ENCODE data around the gene ROBO1.

ROBO1 gene

DNA sequence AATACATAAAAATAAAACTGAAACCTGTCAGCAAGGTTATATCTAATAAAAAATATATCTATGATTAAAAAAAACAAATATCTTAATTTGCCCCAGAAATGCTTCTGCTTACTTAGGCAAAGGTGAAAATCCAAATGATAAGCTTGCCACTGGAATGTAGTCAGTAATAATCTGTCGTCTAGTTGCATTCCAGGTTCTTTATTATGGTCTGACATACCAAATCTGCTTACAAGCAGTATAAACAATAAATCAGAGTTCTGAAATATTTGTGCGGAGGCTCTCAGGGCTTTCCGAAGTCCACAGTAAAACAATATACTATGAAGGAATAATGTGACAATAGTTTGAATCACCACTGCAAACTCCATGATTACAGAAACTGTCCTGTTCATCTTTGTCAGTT, 1133.5 kb downstream of the ROBO1 start:
- DNase-seq (ENCODE audit: low read depth in 2 of 2), result no peak

DNA sequence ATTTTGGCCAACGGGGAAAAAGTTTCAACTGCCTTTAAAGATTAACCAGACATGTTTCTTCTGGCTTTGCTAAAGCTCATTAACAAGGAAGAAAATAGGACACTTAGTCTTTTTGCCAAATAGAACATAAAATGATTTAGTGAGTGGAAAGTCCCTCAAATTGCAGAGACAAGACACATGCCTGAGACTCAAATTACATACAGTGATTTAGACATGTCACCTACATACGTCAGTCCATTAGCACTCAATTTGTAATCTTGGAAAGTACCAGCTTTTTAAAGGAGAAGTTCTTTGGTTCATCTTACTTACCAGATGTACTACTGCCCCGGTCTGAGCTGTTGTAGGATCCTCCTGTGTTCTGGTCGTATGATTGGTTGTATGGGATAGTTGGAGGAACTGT, 1134.2 kb downstream of the ROBO1 start:
- DNase-seq (ENCODE audit: low read depth in 2 of 2), result no peak

GRCh38 chr3:78632925-78633553, 1134.8 kb downstream of the ROBO1 start:
- no peak for DNase-seq (ENCODE audit: low read depth in 2 of 2)

DNA sequence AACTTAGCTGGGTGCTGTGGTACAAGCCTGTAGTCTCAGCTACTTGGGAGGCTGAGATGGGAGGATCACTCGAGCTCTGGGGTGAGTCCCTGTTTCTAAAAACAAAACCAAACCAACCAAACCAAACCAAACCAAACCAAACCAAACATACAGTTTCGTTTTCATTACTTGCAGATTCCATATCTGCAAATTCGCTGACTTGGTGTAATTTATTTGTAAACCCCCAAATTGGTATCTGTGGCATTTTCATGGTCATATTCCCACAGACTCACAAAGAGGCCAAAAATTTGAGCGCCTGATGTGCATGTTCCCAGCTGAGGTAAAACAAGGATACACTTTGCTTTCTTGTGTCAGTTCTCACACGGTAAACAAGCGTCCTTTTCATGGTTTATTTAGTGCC, 1138.3 kb downstream of the ROBO1 start:
- DNase-seq (ENCODE audit: low read depth in 2 of 2), result no peak

GRCh38 chr3:78621061-78621716, 1146.6 kb downstream of the ROBO1 start:
- no peak for DNase-seq (ENCODE audit: low read depth in 2 of 2)

DNA sequence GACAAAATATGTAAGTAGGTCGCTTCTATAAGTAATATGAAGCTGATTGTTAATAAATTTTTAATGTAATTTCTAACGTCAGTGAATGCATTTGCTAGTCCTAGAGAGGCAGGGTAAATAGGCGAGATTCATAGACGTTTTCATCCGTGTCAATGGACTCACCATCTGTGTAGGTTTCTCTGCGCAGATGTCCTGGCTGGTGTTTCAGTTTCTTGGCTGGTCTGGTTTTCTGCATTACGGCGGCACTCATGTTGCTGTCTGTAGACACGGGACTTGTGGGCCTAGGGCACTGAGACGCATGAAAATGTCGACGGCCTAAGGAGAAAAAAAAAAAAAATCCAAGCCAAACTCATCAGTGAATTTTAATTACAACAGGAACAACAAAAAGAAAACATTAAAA, 1153.3 kb downstream of the ROBO1 start:
- DNase-seq (ENCODE audit: low read depth in 2 of 2), result no peak

DNA sequence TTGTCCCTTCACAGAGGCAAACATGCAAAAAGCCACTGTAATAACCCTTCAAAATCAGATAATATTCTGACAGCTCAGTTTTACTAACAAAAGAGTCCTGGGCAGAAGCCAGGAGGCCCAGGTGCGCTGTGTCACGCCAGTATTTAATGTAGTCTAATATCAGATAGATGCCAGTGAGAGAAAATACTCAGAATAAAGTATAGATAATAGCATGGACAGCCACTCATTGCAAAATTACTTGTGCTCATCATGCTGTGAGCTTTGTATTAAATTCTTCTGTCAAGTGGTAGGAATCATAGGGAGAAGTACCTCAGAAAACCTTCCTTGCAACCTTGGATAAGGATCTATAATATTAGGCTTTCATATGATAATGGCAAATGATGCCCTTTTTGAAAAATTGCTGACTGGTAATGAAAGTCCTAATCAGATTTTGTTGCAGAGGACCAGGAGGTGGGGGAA, 1154.3 kb downstream of the ROBO1 start:
- no peak for DNase-seq (ENCODE audit: low read depth in 2 of 2)

- DNase-seq (ENCODE audit: low read depth in 2 of 2), result no peak
Measured at GRCh38 chr3:78611278-78611677, 1156.5 kb downstream of the ROBO1 start.

DNA sequence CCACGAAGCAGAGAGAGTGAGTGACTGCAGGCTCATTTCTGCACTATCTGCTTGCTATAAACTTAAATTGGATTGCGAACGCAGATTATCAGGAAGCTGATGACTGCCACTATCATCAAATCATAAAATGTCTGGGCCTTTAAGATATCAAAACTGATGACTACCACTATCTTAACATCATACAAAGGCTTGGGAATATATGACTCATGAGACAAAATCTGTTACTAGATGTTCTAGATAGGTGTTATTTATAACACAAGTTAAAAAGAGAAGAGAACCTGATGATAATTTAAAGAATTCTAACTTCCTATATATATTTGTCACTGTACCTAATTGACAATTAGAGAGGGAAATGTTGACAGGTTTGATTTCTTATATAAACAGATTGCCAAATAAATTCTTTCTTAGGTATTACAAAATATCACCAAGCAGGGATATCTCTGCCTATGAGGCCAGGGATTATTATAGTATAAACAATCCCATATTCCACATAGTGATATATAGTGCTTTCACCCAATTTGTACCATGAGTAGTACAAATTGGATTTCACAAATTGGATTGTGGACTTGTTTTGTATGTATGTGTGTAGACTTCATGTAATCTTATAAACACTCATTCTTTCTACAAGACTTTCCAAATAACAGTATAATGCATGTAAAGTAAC, 1157.2 kb downstream of the ROBO1 start:
- no peak for DNase-seq (ENCODE audit: low read depth in 2 of 2)

DNA sequence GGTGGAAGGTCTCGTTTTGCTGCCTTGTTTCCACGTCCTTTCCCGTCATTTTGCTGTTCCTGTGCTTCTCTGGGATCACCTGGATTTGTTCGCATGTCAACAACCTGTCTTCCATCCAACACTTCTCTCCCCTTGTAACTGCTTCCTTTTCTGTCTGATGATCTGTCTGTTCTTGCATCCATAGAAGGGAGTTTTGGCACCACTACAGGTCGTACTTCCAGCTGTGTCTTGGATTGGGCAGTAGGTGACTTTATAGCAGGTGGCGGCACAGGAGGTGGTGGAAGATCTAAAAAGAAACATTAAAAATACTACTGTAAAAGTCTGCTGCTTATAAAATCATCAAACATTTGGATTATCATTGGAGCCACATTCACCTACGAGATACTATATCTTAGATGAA, 1161.0 kb downstream of the ROBO1 start:
- DNase-seq (ENCODE audit: low read depth in 2 of 2), result no peak

DNA sequence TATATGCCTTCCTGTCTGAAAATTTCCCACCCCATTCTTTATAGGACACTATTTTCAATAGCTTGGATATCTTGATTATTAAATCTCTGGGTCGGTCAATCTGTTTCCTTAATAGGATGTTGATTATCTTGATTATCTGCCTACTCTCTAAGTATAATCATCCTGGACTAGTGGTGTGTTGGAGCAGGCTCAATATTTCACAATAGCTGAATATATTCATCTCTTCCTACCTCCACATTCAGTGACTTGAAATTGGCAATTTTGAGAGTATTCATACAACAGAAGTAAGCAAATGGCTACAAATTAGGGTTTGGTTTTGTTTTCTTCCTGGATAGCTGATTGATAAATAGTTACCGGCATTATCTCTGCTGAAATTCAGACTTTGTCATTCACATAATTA, 1162.6 kb downstream of the ROBO1 start:
- no peak for DNase-seq (ENCODE audit: low read depth in 2 of 2)

DNA sequence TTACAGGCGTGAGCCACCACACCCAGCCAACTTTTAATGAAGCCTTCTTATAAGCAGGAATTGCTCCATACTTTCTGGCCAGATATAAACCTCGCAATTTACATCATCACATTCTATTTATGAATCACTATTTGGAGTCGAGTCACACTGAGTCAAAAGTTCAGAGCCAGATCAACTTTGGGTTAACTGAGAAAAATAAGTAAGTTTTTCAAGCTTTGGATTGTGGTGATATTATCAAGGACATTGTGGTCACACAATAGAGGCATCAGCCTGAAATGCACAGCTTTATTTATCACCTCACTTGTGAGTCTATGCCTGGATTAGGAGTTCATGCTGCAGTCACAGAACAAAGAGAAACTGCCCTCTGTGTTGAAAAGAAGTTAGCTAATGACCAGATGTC, 1163.5 kb downstream of the ROBO1 start:
- no peak for DNase-seq (ENCODE audit: low read depth in 2 of 2)

DNA sequence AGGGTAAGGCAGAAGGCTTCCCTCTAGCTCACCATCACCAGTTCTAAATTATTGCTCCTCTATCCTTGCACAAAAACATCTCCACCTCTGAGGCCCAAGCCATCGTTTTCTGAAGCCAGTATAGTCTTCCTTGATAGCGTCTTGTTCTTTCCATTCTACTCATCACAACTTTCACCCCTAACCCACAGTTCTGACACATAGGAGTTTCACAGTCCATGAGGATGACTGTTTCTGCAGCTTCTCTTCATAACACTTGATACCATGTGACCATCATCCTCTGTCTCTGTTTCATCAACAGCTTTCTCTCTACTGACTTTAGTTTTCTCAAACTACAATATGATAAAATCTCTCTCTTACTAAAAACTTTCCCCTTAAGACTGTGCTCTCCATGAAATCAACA, 1166.5 kb downstream of the ROBO1 start:
- no peak for DNase-seq (ENCODE audit: low read depth in 2 of 2)

DNA sequence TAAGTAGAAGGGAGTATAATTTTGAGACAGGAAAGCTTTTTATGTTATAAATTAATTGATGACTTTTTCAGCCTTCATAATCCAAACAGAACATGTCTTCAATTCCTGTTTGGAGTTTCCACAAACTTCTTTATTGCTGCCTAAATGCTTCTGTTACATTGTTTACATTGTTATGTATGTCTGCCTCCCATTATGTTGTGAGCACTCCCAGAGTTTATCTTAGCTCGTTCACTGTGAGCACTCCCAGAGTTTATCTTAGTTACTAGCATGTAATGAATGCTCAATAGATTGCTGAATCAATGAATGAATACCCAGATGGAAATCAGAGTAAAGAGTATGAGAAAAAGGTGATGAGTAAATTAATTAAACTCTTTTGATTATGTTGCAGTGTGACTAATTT, 1178.0 kb downstream of the ROBO1 start:
- DNase-seq (ENCODE audit: low read depth in 2 of 2), result no peak

DNA sequence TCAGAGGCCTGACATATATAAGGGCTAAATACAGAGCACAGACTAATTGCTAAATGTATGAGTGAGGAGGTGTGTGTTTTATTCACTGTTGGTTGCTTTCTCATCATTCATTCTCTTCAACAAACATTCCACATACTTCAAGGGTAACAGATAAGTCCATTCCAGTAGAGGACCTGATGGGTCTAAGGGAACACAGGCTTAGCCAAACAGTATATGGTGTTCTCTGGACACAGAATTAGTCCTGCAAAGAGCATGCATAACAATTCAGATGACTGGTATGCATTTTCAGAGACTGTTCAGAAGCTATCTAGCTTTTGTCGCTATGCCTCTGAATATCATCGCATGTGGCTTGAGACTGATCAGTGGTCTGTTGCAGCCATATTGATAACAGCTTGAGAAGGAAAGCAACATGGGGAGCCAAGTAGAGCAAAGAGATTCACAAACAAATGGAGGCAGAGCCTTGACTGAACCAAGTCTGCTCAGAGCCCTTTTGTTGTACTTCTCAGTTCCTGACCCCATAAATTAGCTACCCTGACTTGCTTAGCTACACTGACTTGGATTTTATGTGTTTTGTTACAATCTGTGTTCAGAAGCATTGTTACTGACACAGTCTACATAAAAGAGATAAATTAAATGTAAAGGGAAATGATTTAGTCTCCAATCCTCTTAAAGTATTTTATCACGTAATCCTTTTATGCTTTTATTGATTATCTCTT, 1178.7 kb downstream of the ROBO1 start:
- DNase-seq (ENCODE audit: low read depth in 2 of 2), result no peak

- no peak for DNase-seq (ENCODE audit: low read depth in 2 of 2)
Measured at GRCh38 chr3:78580681-78581080, 1187.1 kb downstream of the ROBO1 start.

- no peak for DNase-seq (ENCODE audit: low read depth in 2 of 2)
Measured at GRCh38 chr3:78571486-78571885, 1196.3 kb downstream of the ROBO1 start.

GRCh38 chr3:78570496-78570895, 1197.3 kb downstream of the ROBO1 start:
- no peak for DNase-seq (ENCODE audit: low read depth in 2 of 2)

- DNase-seq (ENCODE audit: low read depth in 2 of 2), result no peak
Measured at GRCh38 chr3:78569804-78570203, 1198.0 kb downstream of the ROBO1 start.

DNA sequence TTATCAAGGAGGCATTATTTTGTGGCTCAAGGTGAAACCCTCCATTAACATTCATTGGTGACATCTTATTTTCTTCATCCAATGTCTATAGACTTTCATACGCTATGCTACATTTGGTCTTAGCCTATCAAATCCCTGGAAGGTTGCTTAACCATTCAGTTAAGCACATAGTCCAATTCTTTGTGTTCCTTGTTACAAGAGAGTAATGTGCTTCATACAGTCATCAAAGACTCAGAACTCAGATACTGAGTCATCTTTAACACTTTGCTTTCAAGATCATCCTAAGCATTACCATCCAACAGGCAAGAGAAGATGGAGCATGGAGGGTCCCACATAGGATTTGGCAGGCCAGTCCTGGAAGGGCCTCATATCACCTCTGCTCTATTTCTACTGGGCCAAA, 1202.1 kb downstream of the ROBO1 start:
- no peak for DNase-seq (ENCODE audit: low read depth in 2 of 2)

- DNase-seq (ENCODE audit: low read depth in 2 of 2), result no peak
Measured at GRCh38 chr3:78562328-78562727, 1205.5 kb downstream of the ROBO1 start.

All from stimulated activated CD4-positive, alpha-beta T cell treated with anti-CD3 and anti-CD28 coated beads, Interleukin-15, amount 100 ng/mL, for 48 hours (primary cell).